GM12872 (cell line): Measurements from ENCODE around the gene TSPAN18.

Experiments used
- CTCF ChIP-seq: IDR thresholded peaks from 3 replicates; pipeline ENCODE4 v1.5.1; 2011; ENCODE audit warnings: low read depth, mild to moderate bottlenecking, low read length, moderate library complexity; ENCODE audit not compliant: insufficient read depth

The TSPAN18 gene

GRCh38 chr11:44944181-44944852, 217.6 kb downstream of the TSPAN18 start:
- no peak for TF ChIP-seq CTCF

- TF ChIP-seq CTCF: no peak
These were observed 218.1 kb downstream of the TSPAN18 start for GRCh38 chr11:44944853-44945235.

GRCh38 chr11:44945666-44946065, 218.9 kb downstream of the TSPAN18 start:
- TF ChIP-seq CTCF: no peak

GRCh38 chr11:44946263-44946662, 219.5 kb downstream of the TSPAN18 start:
- TF ChIP-seq CTCF: no peak

- TF ChIP-seq CTCF: no peak
These were observed 220.4 kb downstream of the TSPAN18 start for GRCh38 chr11:44947114-44947513.

GRCh38 chr11:44948155-44948554, 221.4 kb downstream of the TSPAN18 start:
- no peak for TF ChIP-seq CTCF

GRCh38 chr11:44949160-44950030, 222.6 kb downstream of the TSPAN18 start:
- peak; percentile 38; the same call in 1 of the 3 replicates for TF ChIP-seq CTCF
